GM12878 (cell line): ENCODE results near the gene HK3. TPM values are rescaled to one million over a fixed set of nuclear protein-coding genes. Genes with fewer than 3 reads are reported as not detected.

Experiments
- BCL3 ChIP-seq: IDR thresholded peaks from 2 replicates; pipeline ENCODE4 v1.6.1; 2011; ENCODE audit warnings: borderline replicate concordance, low read depth, mild to moderate bottlenecking, moderate library complexity, low read length; ENCODE audit not compliant: insufficient read depth, poor library complexity, severe bottlenecking
- CEBPB ChIP-seq, 2 experiments: fragments of 150-350 bp in 1 of 2; IDR thresholded peaks; 2 replicates each; pipeline ENCODE4 v1.6.1; 2012 to 2014; ENCODE audit warnings: low read depth in 2 of 2, low read length in 2 of 2, borderline replicate concordance in 1 of 2, inconsistent platforms in 1 of 2
- CEBPZ ChIP-seq: fragments of 150-350 bp; IDR thresholded peaks from 2 replicates; pipeline ENCODE4 v1.6.1; 2016; ENCODE audit warnings: low read depth, low read length
- CHD1 ChIP-seq: IDR thresholded peaks from 2 replicates; pipeline ENCODE4 v1.6.1; 2012; ENCODE audit warnings: low read depth, low read length, improper control_type of control experiment
- ETV6 ChIP-seq, 2 experiments: fragments of 450-650 bp in 1 of 2; IDR thresholded peaks in 1 of 2; conservative IDR thresholded peaks in 1 of 2; 2 replicates each; pipeline ENCODE4 v1.6.1; 2014; ENCODE audit warnings: antibody characterized with exemption in 1 of 2, borderline replicate concordance in 1 of 2, low read depth in 1 of 2, mild to moderate bottlenecking in 1 of 2, moderate library complexity in 1 of 2
- HDAC6 ChIP-seq: fragments of 200-600 bp; sonication (generic); IDR thresholded peaks from one replicate; pipeline ENCODE4 v1.8.0; 2017; ENCODE audit warnings: antibody characterized with exemption; ENCODE audit not compliant: unreplicated experiment
- MAX ChIP-seq: IDR thresholded peaks from 2 replicates; pipeline ENCODE4 v1.6.1; 2012; ENCODE audit warnings: low read depth, low read length, improper control_type of control experiment
- MYC ChIP-seq: IDR thresholded peaks from 2 replicates; pipeline ENCODE4 v1.6.1; 2011; ENCODE audit warnings: mild to moderate bottlenecking, low read length, moderate library complexity, inconsistent platforms; ENCODE audit not compliant: insufficient read depth, insufficient replicate concordance, insufficient read length, severe bottlenecking
- NKRF ChIP-seq: fragments of 450-650 bp; conservative IDR thresholded peaks from 2 replicates; pipeline ENCODE4 v1.6.1; 2017; ENCODE audit warnings: mild to moderate bottlenecking, moderate library complexity
- NRF1 ChIP-seq: conservative IDR thresholded peaks from 2 replicates; pipeline ENCODE4 v1.6.1; 2011; ENCODE audit warnings: mild to moderate bottlenecking, low read depth, low read length, improper control_type of control experiment
- RBBP5 ChIP-seq: fragments of 200-600 bp; sonication (generic); conservative IDR thresholded peaks from 2 replicates; pipeline ENCODE4 v1.6.1; 2016
- REST ChIP-seq: IDR thresholded peaks from 2 replicates; pipeline ENCODE4 v1.6.1; 2012; ENCODE audit warnings: mild to moderate bottlenecking, low read depth, low read length
- RUNX3 ChIP-seq: IDR thresholded peaks from 2 replicates; pipeline ENCODE4 v1.6.1; 2012; ENCODE audit warnings: low read length, inconsistent platforms
- SMAD1 ChIP-seq: fragments of 450-650 bp; IDR thresholded peaks from 2 replicates; pipeline ENCODE4 v1.6.1; 2018; ENCODE audit warnings: mild to moderate bottlenecking, low read depth; ENCODE audit not compliant: partially characterized antibody
- TAF1 ChIP-seq: IDR thresholded peaks from 2 replicates; pipeline ENCODE4 v1.6.1; 2011; ENCODE audit warnings: mild to moderate bottlenecking, low read depth, low read length, borderline replicate concordance
- ZBTB33 ChIP-seq: fragments of 450-650 bp; IDR thresholded peaks from 2 replicates; pipeline ENCODE4 v1.6.1; 2017; ENCODE audit warnings: mild to moderate bottlenecking
- polyA plus RNA-seq, 11 experiments: library from polyadenylated mRNA; depleted of rRNA in 4 of 11; unstranded in 6 of 11; stranded (reverse) in 5 of 11; fragments of >200 nt; fragmentation: Nextera tagmentation in 4 of 11; fragmentation: Illumina TruSeq in 1 of 11; extraction: Ambion mirVana in 4 of 11; extraction: Trizol in 1 of 11; gene quantifications; 1 replicate in 1 of 11; 2 replicates in 10 of 11; pipeline versions ENCODE4 v1.2.1 to v1.2.3, GENCODE V29; 2011 to 2016; ENCODE audit warnings: inconsistent platforms in 2 of 11, missing spikeins in 2 of 11, low read depth in 1 of 11
- total RNA-seq, 4 experiments: library from RNA; depleted of rRNA in 3 of 4; stranded (reverse); fragments of >200 nt in 3 of 4; fragmentation: Illumina TruSeq in 1 of 4; extraction: Trizol in 1 of 4; gene quantifications; 2 replicates each; pipeline versions ENCODE4 v1.2.1 to v1.2.3, GENCODE V29; 2013 to 2021

The HK3 gene
- total and polyA plus RNA-seq, 10 of the 15 experiments (the other 5 are each of a cell fraction or from before 2014, with no cell fraction given) = 0.13 to 1.3 (median 0.26) TPM; not detected in 4

- TF ChIP-seq ETV6 (conservative IDR thresholded peaks at IDR 0.05 in 1 of 2, IDR thresholded peaks at IDR 0.05 in 1 of 2; ENCODE audit: borderline replicate concordance in 1 of 2, low read depth in 1 of 2) = no peak
- TF ChIP-seq NRF1 = no peak
- no peak for TF ChIP-seq MYC
- no peak for TF ChIP-seq HDAC6
- no peak for TF ChIP-seq CEBPZ
- TF ChIP-seq BCL3 = no peak
- peak; percentile 80; the same call in 1 of the 2 replicates for TF ChIP-seq MAX
- TF ChIP-seq TAF1 = no peak
- TF ChIP-seq SMAD1 = no peak
- peak; percentile 100 for TF ChIP-seq REST
- peak; percentile 27; the same call in 1 of the 2 replicates for TF ChIP-seq RUNX3
- TF ChIP-seq NKRF = peak; percentile 80
- TF ChIP-seq ZBTB33 = no peak; the same call in 1 of the 2 replicates
- TF ChIP-seq CHD1 = no peak
- no peak for TF ChIP-seq CEBPB (IDR thresholded peaks at IDR 0.05; ENCODE audit: borderline replicate concordance in 1 of 2, low read depth in 2 of 2, low read length in 2 of 2)
- TF ChIP-seq RBBP5 = no peak
Observed at GRCh38 chr5:176837707-176838115, 61.4 kb downstream of the HK3 start (continued).
